Suprapubic skin (tissue), 4 donors: Measurements from ENCODE around the gene TBC1D24.

Source experiments
- EP300 ChIP-seq: sonication (generic); formaldehyde crosslinking; IDR thresholded peaks from one replicate; pipeline ENCODE4 v1.6.1; 2017; ENCODE audit warnings: antibody characterized with exemption
- POLR2A ChIP-seq, 2 donors: fragments of 450-650 bp; IDR thresholded peaks; one replicate each; pipeline ENCODE4 v1.6.1; 2017; ENCODE audit warnings: antibody characterized with exemption in 2 of 2, mild to moderate bottlenecking in 2 of 2, moderate library complexity in 2 of 2
- POLR2AphosphoS5 ChIP-seq, 3 donors: sonication (generic); formaldehyde crosslinking; IDR thresholded peaks; one replicate each; pipeline ENCODE4 v1.6.1; 2017; ENCODE audit warnings: antibody characterized with exemption in 3 of 3
- TF ChIP-seq, protein P1 (sequence below), 2 donors: fragments of 200-600 bp in 1 of 2; fragments of 450-650 bp in 1 of 2; sonication (generic) in 1 of 2; IDR thresholded peaks; one replicate each; pipeline ENCODE4 v1.5.1; 2016 to 2019; ENCODE audit warnings: antibody characterized with exemption in 2 of 2, mild to moderate bottlenecking in 1 of 2, moderate library complexity in 1 of 2

DNA sequence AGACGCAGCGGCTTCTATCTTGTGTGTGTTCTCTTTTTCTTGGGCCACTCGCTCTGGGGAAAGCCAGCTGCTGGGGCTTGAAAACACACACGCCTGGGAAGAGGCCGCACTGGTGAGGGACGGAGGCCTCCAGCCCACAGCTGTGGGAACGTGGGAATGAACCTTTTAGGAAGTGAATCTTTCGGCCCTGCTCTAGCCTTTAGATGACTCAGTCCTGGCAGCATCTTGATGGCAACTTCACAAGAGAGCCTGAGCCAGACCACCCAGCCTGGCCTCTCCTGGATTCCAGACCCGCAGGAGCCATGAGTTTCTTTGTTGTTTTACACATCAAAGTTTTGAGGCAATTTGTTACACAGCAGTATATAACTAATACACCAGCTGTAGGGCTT lies 60.7 kb downstream of the TBC1D24 start:
- TF ChIP-seq POLR2A (IDR thresholded peaks at IDR 0.05), result no peak
- TF ChIP-seq, protein P1, sequence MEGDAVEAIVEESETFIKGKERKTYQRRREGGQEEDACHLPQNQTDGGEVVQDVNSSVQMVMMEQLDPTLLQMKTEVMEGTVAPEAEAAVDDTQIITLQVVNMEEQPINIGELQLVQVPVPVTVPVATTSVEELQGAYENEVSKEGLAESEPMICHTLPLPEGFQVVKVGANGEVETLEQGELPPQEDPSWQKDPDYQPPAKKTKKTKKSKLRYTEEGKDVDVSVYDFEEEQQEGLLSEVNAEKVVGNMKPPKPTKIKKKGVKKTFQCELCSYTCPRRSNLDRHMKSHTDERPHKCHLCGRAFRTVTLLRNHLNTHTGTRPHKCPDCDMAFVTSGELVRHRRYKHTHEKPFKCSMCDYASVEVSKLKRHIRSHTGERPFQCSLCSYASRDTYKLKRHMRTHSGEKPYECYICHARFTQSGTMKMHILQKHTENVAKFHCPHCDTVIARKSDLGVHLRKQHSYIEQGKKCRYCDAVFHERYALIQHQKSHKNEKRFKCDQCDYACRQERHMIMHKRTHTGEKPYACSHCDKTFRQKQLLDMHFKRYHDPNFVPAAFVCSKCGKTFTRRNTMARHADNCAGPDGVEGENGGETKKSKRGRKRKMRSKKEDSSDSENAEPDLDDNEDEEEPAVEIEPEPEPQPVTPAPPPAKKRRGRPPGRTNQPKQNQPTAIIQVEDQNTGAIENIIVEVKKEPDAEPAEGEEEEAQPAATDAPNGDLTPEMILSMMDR (IDR thresholded peaks at IDR 0.05), result no peak
- no peak for TF ChIP-seq EP300
- no peak for TF ChIP-seq POLR2AphosphoS5 (IDR thresholded peaks at IDR 0.05)
